K562 (cell line): ENCODE measurements around the gene CRACDL. TPM values are rescaled to one million over a fixed set of nuclear protein-coding genes. Genes with fewer than 3 reads are reported as not detected.
"Not testable (repeated sequence)": the region's sequence is repeated elsewhere in the genome, so short reads cannot be mapped to it uniquely, and the experiment has no call there.

Experiments
- ATAC-seq: fragments of 200-7000 bp; cut with Tn5 transposase; 3 replicates; pipeline ENCODE4 v1.9.1; 2020; ENCODE audit warnings: moderate library complexity
- BruUV-seq: library from RNA; stranded (reverse); fragments of 400-500 nt; replicated peaks from 2 replicates; lab custom pipeline; 2021; lab: Mats Ljungman, UMichigan
- CTCF ChIA-PET: fragments of 300-600 bp; formaldehyde crosslinking; extraction: SDS; loops from one replicate; lab custom pipeline; 2021; ENCODE audit warnings: low intra/inter-chr PET ratio; lab: Yijun Ruan, JAX
- POLR2A ChIA-PET: fragments of 300-600, 350-650 bp; sonication (Branson Sonifier 250); formaldehyde crosslinking; extraction: SDS; loops from one replicate; lab custom pipeline; 2021; ENCODE audit warnings: antibody characterized with exemption, inconsistent platforms; lab: Yijun Ruan, JAX
- DNase-seq, 4 experiments: peaks; one replicate each; pipeline versions ENCODE4 v3.0.0 to v3.0.0-alpha.2; 2011 to 2018; ENCODE audit warnings: low spot score in 3 of 4, mixed read lengths in 3 of 4; ENCODE audit errors: extremely low read depth in 1 of 4
- FAIRE-seq: peaks from 2 replicates; lab custom pipeline; 2011; peaks lifted over from hg19 to GRCh38; lab: Jason Lieb, UNC
- H2AFZ ChIP-seq: 2 replicates; pipeline ENCODE4 v1.6.0; 2011; ENCODE audit warnings: low read depth, low read length, control low read depth, inconsistent platforms
- H3K27ac ChIP-seq: fragments of 200-600 bp; 3 replicates; pipeline ENCODE4 v1.8.0; 2011; ENCODE audit warnings: low read depth, mild to moderate bottlenecking, control low read depth, inconsistent platforms, low read length, moderate library complexity, mixed read lengths; ENCODE audit errors: extremely low read depth
- H3K27me3 ChIP-seq, 2 experiments: fragments of 300-600 bp in 1 of 2; 2 replicates in 1 of 2; 3 replicates in 1 of 2; pipeline versions ENCODE4 v1.6.0 to v1.8.0; 2011; ENCODE audit warnings: inconsistent platforms in 2 of 2, low read length in 2 of 2, mild to moderate bottlenecking in 1 of 2, mixed read lengths in 1 of 2, moderate library complexity in 1 of 2; ENCODE audit not compliant: control insufficient read depth in 2 of 2, insufficient read depth in 2 of 2
- H3K36me3 ChIP-seq: fragments of 300-600 bp; 3 replicates; pipeline ENCODE4 v1.8.0; 2011; ENCODE audit warnings: mild to moderate bottlenecking, low read length, inconsistent platforms; ENCODE audit not compliant: control insufficient read depth, insufficient read depth
- H3K4me1 ChIP-seq, 2 experiments: fragments of 200-600 bp in 1 of 2; replicated peaks in 1 of 2; 2 replicates in 1 of 2; 3 replicates in 1 of 2; pipeline versions ENCODE4 v1.5.1 to v1.8.0; 2011; ENCODE audit warnings: inconsistent platforms in 2 of 2, low read length in 2 of 2, mild to moderate bottlenecking in 1 of 2, mixed read lengths in 1 of 2, moderate library complexity in 1 of 2; ENCODE audit not compliant: control insufficient read depth in 2 of 2, insufficient read depth in 2 of 2
- H3K4me2 ChIP-seq: 2 replicates; pipeline ENCODE4 v1.6.1; 2011; ENCODE audit warnings: low read length, control low read depth, inconsistent platforms, mixed read lengths; ENCODE audit not compliant: insufficient read depth
- H3K4me3 ChIP-seq: fragments of 200-600 bp; sonication (generic), shearing (Covaris generic); 2 replicates; pipeline ENCODE4 v1.5.1; 2016; ENCODE audit warnings: control low read depth, inconsistent platforms
- H3K79me2 ChIP-seq: fragments of 200-600 bp; 3 replicates; pipeline ENCODE4 v1.8.0; 2011; ENCODE audit warnings: low read length, inconsistent platforms; ENCODE audit not compliant: control insufficient read depth, insufficient read depth
- H3K9ac ChIP-seq, 2 experiments: 2 replicates each; pipeline versions ENCODE4 v1.6.0 to v1.6.1; 2011; ENCODE audit warnings: low read depth in 2 of 2, low read length in 2 of 2, control low read depth in 1 of 2, inconsistent platforms in 1 of 2, mild to moderate bottlenecking in 1 of 2, mixed read lengths in 1 of 2; ENCODE audit not compliant: insufficient read depth in 1 of 2
- H3K9me1 ChIP-seq: one replicate; pipeline ENCODE4 v1.6.0; 2011; ENCODE audit warnings: inconsistent platforms, mild to moderate bottlenecking, low read length, moderate library complexity; ENCODE audit not compliant: control insufficient read depth, insufficient read depth
- H3K9me3 ChIP-seq: replicated peaks from 2 replicates; pipeline ENCODE4 v1.5.1; 2011; ENCODE audit warnings: low read depth, low read length, inconsistent platforms; ENCODE audit not compliant: control insufficient read depth, insufficient read depth
- H4K20me1 ChIP-seq: replicated peaks from 2 replicates; pipeline ENCODE4 v1.6.1; 2011; ENCODE audit warnings: low read length, inconsistent platforms, mixed read lengths; ENCODE audit not compliant: control insufficient read depth, insufficient read depth
- ELF1 ChIP-seq: fragments of 200-800 bp; sonication (Bioruptor generic); IDR thresholded peaks from 2 replicates; pipeline ENCODE4 v1.6.1; 2016; ENCODE audit warnings: missing genetic modification characterization, missing compliant biosample characterization
- IFI16 ChIP-seq: fragments of 250-450 bp; sonication (Bioruptor Pico); IDR thresholded peaks from 2 replicates; pipeline ENCODE4 v2.1.2; 2022; ENCODE audit warnings: mild to moderate bottlenecking, inconsistent platforms
- LARP7 ChIP-seq: fragments of 450-650 bp; IDR thresholded peaks from 2 replicates; pipeline ENCODE4 v1.6.1; 2016
- MTA1 ChIP-seq: fragments of 450-650 bp; IDR thresholded peaks from 2 replicates; pipeline ENCODE4 v1.6.1; 2017; ENCODE audit warnings: borderline replicate concordance
- ZNF79 ChIP-seq: fragments of 250-450 bp; sonication (Bioruptor Pico); IDR thresholded peaks from 2 replicates; pipeline ENCODE4 v1.4.0; 2020; ENCODE audit warnings: low read depth, mild to moderate bottlenecking, moderate library complexity
- WGBS: fragments of 100-300 bp; shearing (Covaris generic); methylation state at CpG from one replicate; pipeline ENCODE4 v1.1.6; 2016; ENCODE audit warnings: low coverage, mixed read lengths; ENCODE audit not compliant: insufficient coverage; ENCODE audit errors: missing lambda C conversion rate; 5-methylcytosine and 5-hydroxymethylcytosine counted together
- in situ Hi-C: fragments of 300-500 bp; cut with MboI; formaldehyde crosslinking; loops from 4 replicates; pipeline ENCODE4 v1.15.0; 2018; ENCODE audit warnings: inconsistent platforms, mixed read lengths
- intact Hi-C: fragments of 100-400 bp; cut with micrococcal nuclease; formaldehyde crosslinking; loops from 2 replicates; pipeline ENCODE4 v1.14.2; 2022
- polyA plus RNA-seq, 8 experiments: library from polyadenylated mRNA; depleted of rRNA in 4 of 8; stranded (reverse) in 5 of 8; unstranded in 3 of 8; fragments of >200 nt; fragmentation: Nextera tagmentation in 2 of 8; fragmentation: Illumina TruSeq in 1 of 8; extraction: Ambion mirVana in 2 of 8; extraction: Trizol in 1 of 8; gene quantifications; 2 replicates each; pipeline versions ENCODE4 v1.2.1 to v1.2.3, GENCODE V29; 2011 to 2014; ENCODE audit warnings: inconsistent platforms in 1 of 8, missing spikeins in 1 of 8
- total RNA-seq, 7 experiments: library from RNA; depleted of rRNA in 6 of 7; stranded (reverse); fragments of >200 nt in 6 of 7; fragmentation: Illumina TruSeq in 2 of 7; extraction: Trizol in 2 of 7; gene quantifications; 2 replicates each; pipeline versions ENCODE4 v1.2.1 to v1.2.3, GENCODE V29; 2011 to 2021; ENCODE audit warnings: low replicate concordance in 1 of 7

Gene CRACDL
- total and polyA plus RNA-seq, 9 of the 15 experiments (the other 6 are each of a cell fraction or from before 2014, with no cell fraction given) = not detected

DNA sequence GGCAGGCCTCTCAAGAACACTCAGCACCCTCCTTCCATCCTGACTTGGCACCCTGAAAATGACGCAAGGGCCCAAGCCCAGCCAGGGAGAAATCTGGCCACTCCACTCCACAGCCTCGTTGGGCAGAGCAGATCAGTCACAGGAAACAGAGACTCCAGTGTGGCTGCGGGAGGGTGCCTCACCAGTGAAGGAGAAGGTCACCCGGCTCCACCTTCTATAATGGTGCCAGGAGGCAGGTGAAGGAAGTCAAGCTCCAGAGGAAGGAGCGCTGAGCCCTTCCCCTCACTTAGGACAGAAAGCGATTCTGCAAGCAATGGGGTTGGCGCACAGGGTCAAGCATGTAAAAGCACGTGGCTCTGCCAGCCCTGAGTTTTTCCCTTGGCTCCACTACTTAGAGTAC is 35.3 kb downstream of the CRACDL start (continued):
- TF ChIP-seq IFI16 (CRISPR knock-in tag) (no peak), MTA1 (no peak), LARP7 (no peak), ELF1 (tag) (no peak), ZNF79 (CRISPR knock-in tag) (no peak)

DNA sequence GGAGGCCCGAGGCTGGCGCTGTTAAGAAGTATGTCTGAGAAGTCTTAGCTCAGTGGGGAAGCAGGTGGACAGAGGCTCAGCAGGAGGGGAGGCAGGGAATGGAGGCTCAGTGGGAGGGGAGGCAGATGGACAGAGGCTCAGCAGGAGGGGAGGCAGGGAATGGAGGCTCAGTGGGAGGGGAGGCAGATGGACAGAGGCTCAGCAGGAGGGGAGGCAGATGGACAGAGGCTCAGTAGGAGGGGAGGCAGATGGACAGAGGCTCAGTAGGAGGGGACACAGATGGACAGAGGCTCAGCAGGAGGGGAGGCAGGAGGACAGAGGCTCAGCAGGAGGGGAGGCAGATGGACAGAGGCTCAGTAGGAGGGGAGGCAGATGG is 36.3 kb downstream of the CRACDL start:
- H3K9me1 ChIP-seq, H3K36me3 ChIP-seq, H3K4me3 ChIP-seq, ATAC-seq, BruUV-seq, in situ Hi-C loops, H3K79me2 ChIP-seq, H3K27ac ChIP-seq, FAIRE-seq, H2AFZ ChIP-seq, H3K9me3 ChIP-seq, H3K9ac ChIP-seq, CTCF ChIA-PET, H4K20me1 ChIP-seq, DNase-seq, H3K4me2 ChIP-seq, H3K4me1 ChIP-seq, intact Hi-C loops: not testable (repeated sequence)
- peaks cover 22 to 76% of the 10 kb centered on the region in 2 experiments; a peak in 4 of 5 replicates for H3K27me3 ChIP-seq
- 0% methylated on average over 2 of the region's 2 CpGs for WGBS
- POLR2A ChIA-PET = interaction anchor here (1.8 kb wide), 1 partner anchor 15 kb away, joined by 5 read pairs; no protein-coding TSS in a partner anchor
